Osteoblast (primary cell): ENCODE measurements around the gene FBXL7. TPM values are rescaled to one million over a fixed set of nuclear protein-coding genes. Genes with fewer than 3 reads are reported as not detected.

Experiments
- DNase-seq: peaks from one replicate; pipeline ENCODE4 v3.0.0; 2011; ENCODE audit warnings: low spot score, mixed read lengths; ENCODE audit not compliant: insufficient read length; ENCODE audit errors: missing footprints
- H2AFZ ChIP-seq: 2 replicates; pipeline ENCODE4 v1.6.0; 2011; ENCODE audit warnings: mild to moderate bottlenecking, low read length
- H3K27ac ChIP-seq: 2 replicates; pipeline ENCODE4 v1.5.1; 2011; ENCODE audit warnings: mild to moderate bottlenecking, low read depth, low read length, moderate library complexity
- H3K27me3 ChIP-seq: 2 replicates; pipeline ENCODE4 v1.6.0; 2012; ENCODE audit warnings: mild to moderate bottlenecking, control low read depth, inconsistent platforms, low read length, moderate library complexity; ENCODE audit not compliant: insufficient read depth
- H3K36me3 ChIP-seq: 2 replicates; pipeline ENCODE4 v1.5.1; 2011; ENCODE audit warnings: mild to moderate bottlenecking, low read length, control low read depth, moderate library complexity; ENCODE audit not compliant: insufficient read depth
- H3K4me1 ChIP-seq: 2 replicates; pipeline ENCODE4 v1.5.1; 2011; ENCODE audit warnings: mild to moderate bottlenecking, low read length, control low read depth, moderate library complexity; ENCODE audit not compliant: insufficient read depth
- H3K4me2 ChIP-seq: 2 replicates; pipeline ENCODE4 v1.6.0; 2011; ENCODE audit warnings: mild to moderate bottlenecking, low read length; ENCODE audit not compliant: insufficient read depth
- H3K4me3 ChIP-seq: fragments of 200-600 bp; sonication (generic); 3 replicates; pipeline ENCODE4 v1.5.1; 2012; ENCODE audit warnings: mild to moderate bottlenecking, low read length, inconsistent platforms; ENCODE audit not compliant: insufficient read depth
- H3K79me2 ChIP-seq: 2 replicates; pipeline ENCODE4 v1.6.0; 2012; ENCODE audit warnings: mild to moderate bottlenecking, low read length, control low read depth, inconsistent platforms; ENCODE audit not compliant: insufficient read depth
- H3K9me3 ChIP-seq: 2 replicates; pipeline ENCODE4 v1.5.1; 2011; ENCODE audit warnings: low read depth, low read length, control low read depth
- H4K20me1 ChIP-seq: 2 replicates; pipeline ENCODE4 v1.6.0; 2012; ENCODE audit warnings: mild to moderate bottlenecking, low read length, control low read depth; ENCODE audit not compliant: insufficient read depth
- CTCF ChIP-seq: IDR thresholded peaks from 2 replicates; pipeline ENCODE4 v1.5.1; 2011; ENCODE audit warnings: mild to moderate bottlenecking, low read depth, low read length, moderate library complexity; ENCODE audit errors: extremely low read depth
- total RNA-seq: library from RNA; depleted of rRNA; stranded (reverse); fragments of >200 nt; gene quantifications from 2 replicates; pipeline ENCODE4 v1.2.3, GENCODE V29; 2012

FBXL7 gene
- total RNA-seq, 1 donor, result 13.4 TPM

DNA sequence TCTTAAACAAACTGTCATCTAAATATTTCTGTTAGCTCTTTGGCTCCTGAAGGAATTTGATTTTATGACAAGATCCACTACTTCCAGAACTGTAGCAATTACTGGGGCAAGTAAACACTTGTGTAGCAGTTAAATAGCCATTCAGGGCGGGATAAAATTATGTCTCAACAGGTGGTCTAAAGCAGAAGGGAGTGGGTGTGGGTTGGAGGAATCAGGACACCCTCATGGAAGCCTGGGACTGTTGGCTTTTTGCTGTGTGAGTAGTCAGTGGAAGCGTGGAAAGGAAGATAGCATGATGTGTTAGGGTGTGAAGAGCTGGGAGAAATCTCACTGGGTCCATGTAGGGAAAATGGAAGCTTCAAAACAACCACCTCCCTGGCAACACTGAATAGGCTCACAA lies 127.1 kb downstream of the FBXL7 start:
- no peaks in the 10 kb centered on the region for H4K20me1 ChIP-seq

GRCh38 chr5:15627647-15628046 lies 127.7 kb downstream of the FBXL7 start:
- Histone ChIP-seq H3K27me3 (no peaks in the 10 kb centered on the region), H3K4me3 (no peak overlapping the region), H2AFZ (no peak overlapping the region), H3K9me3 (no peaks in the 10 kb centered on the region), H4K20me1 (no peaks in the 10 kb centered on the region), H3K4me2 (no peak overlapping the region), H3K79me2 (peaks cover 32% of the 10 kb centered on the region), H3K27ac (no peak overlapping the region), H3K4me1 (peaks cover 6% of the 10 kb centered on the region), H3K36me3 (no peaks in the 10 kb centered on the region)
- no peak for DNase-seq
- TF ChIP-seq CTCF, result no peak

More for the DNA sequence above, 127.1 kb downstream of the FBXL7 start:
- Histone ChIP-seq H3K79me2 (peaks cover 32% of the 10 kb centered on the region), H2AFZ (no peak overlapping the region), H3K27me3 (no peaks in the 10 kb centered on the region), H3K4me3 (no peak overlapping the region), H3K4me2 (no peak overlapping the region), H3K27ac (no peak overlapping the region), H3K9me3 (no peaks in the 10 kb centered on the region), H3K36me3 (no peaks in the 10 kb centered on the region), H3K4me1 (peaks cover 6% of the 10 kb centered on the region)
- no peak for DNase-seq
- no peak for TF ChIP-seq CTCF

DNA sequence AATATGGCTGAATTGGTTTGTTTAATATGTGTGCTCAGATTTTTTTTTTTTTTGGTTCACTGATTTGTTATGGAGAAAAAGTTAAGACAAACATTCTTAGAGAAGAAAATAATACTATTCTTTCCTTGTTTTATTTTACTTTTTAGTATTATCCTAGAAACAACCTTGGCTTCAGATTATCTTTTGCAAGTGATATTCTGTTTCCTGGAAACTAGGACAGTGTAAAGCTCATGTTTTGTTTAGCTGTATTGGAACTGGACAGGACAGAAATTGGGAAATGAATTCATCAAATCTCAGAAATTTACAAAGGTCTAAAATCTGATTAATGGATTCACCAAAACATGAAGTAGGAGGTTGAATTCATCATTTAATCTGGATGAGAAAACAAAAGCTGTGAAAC lies 130.5 kb downstream of the FBXL7 start:
- no peak overlapping the region for H3K4me2 ChIP-seq

More for the DNA sequence above, 130.5 kb downstream of the FBXL7 start:
- H3K27ac ChIP-seq, result no peak overlapping the region
- TF ChIP-seq CTCF, result no peak
- peaks cover 4% of the 10 kb centered on the region for H4K20me1 ChIP-seq
- no peak overlapping the region for H3K4me3 ChIP-seq
- H3K4me1 ChIP-seq, result peaks cover 6% of the 10 kb centered on the region
- no peaks in the 10 kb centered on the region for H3K9me3 ChIP-seq
- DNase-seq, result peak; percentile 10
- H3K79me2 ChIP-seq, result peaks cover 17% of the 10 kb centered on the region
- no peaks in the 10 kb centered on the region for H3K27me3 ChIP-seq
- H2AFZ ChIP-seq, result no peak overlapping the region
- no peaks in the 10 kb centered on the region for H3K36me3 ChIP-seq
